SH-SY5Y (cell line): ENCODE results near the gene TLE5.

ENCODE experiments used
- GATA2 ChIP-seq: IDR thresholded peaks from 2 replicates; pipeline ENCODE4 v1.6.1; 2011; ENCODE audit warnings: mild to moderate bottlenecking, low read depth, low read length
- GATA3 ChIP-seq: IDR thresholded peaks from 2 replicates; pipeline ENCODE4 v1.6.1; 2011; ENCODE audit warnings: low read depth, mild to moderate bottlenecking, low read length, moderate library complexity

- TF ChIP-seq GATA3 (no peak), GATA2 (no peak)
These were observed 26.7 kb downstream of the TLE5 start for GRCh38 chr19:3035542-3036118.
